Mammary epithelial cell (primary cell): Measurements from ENCODE around the gene ITGA11.

Experiments used
- EZH2 ChIP-seq: IDR thresholded peaks from 2 replicates; pipeline ENCODE4 v1.6.1; 2012; ENCODE audit warnings: low read length, inconsistent platforms, borderline replicate concordance
- TF ChIP-seq, protein P1 (sequence below), 2 donors: IDR thresholded peaks in 1 of 2; conservative IDR thresholded peaks in 1 of 2; 2 replicates each; pipeline ENCODE4 v1.5.1; 2011 to 2012; ENCODE audit warnings: inconsistent platforms in 2 of 2, low read length in 2 of 2, mild to moderate bottlenecking in 2 of 2, control low read depth in 1 of 2, low read depth in 1 of 2; ENCODE audit not compliant: insufficient read depth in 1 of 2; ENCODE audit errors: extremely low read depth in 1 of 2

DNA sequence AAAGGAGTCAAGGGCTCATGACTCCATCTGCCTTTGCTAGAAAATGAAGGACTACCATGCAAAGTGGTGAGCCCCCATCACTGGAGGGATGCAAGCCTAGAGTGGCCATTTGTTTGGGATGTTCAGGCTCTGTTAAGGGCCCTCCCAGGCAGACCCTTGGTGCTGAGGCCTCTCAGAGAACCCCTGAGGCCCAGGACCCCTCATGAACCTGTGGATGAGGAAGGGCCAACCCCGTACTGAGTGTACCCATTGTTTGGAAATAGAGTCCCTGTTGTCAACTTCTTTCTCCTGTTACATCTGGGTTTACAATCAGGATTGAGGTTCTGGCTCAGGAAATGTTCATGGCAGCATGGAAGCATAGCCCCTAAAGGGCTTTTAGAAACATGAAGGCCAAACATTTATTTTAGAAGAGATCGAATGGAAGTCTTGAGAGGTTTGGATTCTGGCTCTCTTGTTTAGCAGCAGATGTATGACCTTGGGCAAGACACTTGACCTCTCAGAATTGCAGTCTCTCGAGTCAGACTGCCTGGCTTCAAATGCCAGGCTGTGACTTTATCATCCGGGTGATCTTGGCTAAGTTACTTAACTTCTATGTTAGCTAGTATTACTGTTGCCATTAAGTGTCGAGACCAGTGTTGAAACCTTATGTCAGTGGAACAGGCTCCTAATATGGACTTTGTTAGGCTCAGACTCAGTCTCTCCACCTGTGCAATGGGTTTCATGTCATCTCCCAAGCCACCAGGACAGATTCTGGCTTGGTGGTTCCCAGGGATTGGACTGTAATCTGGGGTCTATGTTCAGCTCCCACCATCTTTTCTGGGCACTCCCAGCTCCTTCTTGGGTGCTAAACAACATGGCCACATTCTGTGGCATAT is 12.4 kb downstream of the ITGA11 start:
- TF ChIP-seq, protein P1, sequence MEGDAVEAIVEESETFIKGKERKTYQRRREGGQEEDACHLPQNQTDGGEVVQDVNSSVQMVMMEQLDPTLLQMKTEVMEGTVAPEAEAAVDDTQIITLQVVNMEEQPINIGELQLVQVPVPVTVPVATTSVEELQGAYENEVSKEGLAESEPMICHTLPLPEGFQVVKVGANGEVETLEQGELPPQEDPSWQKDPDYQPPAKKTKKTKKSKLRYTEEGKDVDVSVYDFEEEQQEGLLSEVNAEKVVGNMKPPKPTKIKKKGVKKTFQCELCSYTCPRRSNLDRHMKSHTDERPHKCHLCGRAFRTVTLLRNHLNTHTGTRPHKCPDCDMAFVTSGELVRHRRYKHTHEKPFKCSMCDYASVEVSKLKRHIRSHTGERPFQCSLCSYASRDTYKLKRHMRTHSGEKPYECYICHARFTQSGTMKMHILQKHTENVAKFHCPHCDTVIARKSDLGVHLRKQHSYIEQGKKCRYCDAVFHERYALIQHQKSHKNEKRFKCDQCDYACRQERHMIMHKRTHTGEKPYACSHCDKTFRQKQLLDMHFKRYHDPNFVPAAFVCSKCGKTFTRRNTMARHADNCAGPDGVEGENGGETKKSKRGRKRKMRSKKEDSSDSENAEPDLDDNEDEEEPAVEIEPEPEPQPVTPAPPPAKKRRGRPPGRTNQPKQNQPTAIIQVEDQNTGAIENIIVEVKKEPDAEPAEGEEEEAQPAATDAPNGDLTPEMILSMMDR (conservative IDR thresholded peaks at IDR 0.05 in 1 of 2, IDR thresholded peaks at IDR 0.05 in 1 of 2; ENCODE audit: extremely low read depth in 1 of 2, insufficient read depth in 1 of 2, low read depth in 1 of 2, low read length in 2 of 2), result no peak
- TF ChIP-seq EZH2, result no peak
